NCI-H748 (cell line): Measurements from ENCODE around the gene TEX51.

Experiments
- DNase-seq: peaks from one replicate; lab custom pipeline; 2025; ENCODE audit not compliant: unreplicated experiment; lab: John Stamatoyannopoulos, UW

The TEX51 gene

GRCh38 chr2:126890551-126891450 lies 7.9 kb upstream of the TEX51 start:
- no peak for DNase-seq

DNA sequence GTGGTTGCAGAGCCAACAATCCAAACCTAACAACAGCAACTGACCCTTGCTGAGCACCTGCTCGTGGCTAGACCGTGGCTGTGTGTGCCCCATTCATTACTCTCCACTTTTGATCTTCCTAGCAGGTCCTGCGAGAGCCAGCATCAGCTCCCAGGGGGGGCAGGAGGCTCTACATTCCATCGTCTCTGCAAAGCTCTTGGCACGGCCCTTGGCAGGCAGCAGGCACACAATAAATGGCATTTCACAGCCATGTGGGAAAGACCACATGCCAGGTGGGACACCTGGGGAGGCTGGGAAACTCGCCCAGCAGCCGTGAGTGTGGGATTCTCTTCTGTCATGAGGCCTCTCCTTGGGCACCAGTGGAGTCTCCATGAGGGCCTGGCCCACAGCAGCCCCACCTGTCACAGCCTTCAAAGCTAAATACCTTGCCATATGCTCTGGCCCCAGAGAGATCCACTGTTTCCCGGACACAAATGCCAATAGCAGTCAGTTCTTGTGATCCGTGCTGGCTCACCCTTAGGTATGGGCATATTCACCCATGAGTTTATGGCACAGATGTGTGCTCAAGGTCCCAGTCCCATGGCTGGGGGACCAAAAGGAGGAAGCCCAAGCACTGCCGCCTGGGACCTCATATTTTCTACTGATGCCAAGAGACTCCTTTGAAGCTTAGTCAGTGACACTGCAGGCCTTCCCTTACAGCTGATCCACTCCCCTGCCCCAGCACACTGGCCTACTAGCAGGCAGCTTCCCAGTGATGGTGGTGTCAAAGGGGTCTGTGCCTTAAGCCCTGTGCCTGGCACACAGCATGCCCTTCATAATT lies 6.8 kb upstream of the TEX51 start:
- no peak for DNase-seq

DNA sequence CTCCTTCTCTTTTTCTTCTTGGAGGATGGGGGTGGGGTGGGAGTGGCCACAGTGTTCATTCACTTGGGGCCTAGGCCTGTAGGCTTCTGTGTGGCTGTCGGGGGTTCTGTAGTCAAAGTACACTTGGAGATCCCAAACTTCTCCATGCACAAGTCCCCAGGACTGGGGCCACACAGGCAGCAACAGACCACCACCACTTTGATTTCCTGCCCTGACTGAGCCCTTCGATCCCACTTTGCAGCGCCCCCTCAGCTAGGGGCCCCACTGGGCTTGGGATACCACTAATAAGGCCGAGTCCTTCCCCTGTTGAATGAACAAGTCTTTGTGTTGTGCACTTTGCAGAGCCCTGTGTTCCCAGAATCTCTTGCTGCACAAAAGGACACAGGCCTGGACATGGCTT lies 5.5 kb upstream of the TEX51 start:
- no peak for DNase-seq

GRCh38 chr2:126893606-126894005 lies 5.1 kb upstream of the TEX51 start:
- DNase-seq = no peak

DNA sequence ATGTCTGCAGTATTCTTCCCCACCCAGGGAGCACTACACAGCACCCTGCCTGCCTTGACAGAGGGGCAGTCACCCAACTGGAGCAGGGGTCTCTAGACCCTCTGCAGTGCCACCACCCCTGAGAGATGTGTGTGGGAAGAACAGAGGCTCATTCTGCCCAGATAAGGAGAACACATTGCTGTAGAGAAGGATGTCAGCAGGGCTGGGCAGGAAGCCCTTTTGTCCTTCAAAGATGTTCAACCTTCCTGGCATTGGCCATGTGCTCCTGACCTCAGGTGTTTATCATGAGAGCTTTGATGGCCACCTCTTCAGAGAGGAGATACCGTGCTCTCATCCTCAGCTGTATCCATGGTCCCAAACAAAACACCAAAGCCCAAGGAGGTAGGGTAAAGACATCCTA lies 4.6 kb upstream of the TEX51 start:
- DNase-seq = no peak

DNA sequence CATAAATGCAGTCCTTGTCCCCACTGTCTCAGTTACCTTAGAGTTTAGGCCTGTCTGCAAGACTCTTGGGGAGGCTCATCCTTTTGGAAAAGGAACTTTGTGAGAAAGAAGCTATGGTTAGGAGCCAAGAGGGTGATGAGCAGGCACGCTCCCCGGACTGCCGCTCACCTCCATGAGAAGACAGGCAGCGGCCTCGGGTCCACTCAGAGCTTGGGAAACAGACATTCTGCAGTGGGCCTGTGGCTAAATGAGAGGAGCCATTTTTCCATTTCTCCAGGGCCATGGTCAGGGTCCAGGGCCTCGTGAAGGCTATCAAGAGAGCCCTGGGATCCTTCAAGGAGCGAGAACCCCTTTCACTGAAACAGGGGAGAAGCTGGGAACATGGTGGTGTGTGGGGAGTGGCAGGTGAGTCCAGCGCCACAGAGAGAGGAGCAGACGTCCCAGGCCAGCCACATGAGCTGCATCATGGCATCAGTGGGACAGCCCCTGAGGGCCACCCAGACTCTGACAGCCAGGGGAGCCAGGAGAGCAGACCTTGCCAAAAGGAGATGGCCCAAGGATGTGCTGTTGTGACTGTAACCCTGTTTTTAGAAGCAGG lies 4.0 kb upstream of the TEX51 start:
- no peak for DNase-seq

DNA sequence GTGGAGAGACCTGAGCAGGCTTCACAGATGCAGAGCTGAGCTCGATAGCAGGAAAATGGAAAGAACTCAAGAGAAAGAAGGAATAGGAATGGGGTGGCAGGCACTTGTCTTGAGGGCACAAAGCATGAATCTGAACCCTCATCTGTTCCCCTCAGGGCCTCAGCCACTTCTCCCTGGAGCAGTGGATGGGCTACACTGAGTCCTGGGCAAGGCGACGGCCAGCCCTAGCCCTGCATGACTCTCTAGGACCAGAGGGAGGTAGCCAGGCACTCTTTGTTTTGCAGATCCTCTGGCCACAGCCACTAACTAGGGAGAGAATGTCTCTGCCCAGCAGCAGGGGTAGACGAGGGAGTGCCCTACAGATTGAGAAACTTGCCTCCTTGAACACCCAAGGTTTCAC lies 3.4 kb upstream of the TEX51 start:
- no peak for DNase-seq

DNA sequence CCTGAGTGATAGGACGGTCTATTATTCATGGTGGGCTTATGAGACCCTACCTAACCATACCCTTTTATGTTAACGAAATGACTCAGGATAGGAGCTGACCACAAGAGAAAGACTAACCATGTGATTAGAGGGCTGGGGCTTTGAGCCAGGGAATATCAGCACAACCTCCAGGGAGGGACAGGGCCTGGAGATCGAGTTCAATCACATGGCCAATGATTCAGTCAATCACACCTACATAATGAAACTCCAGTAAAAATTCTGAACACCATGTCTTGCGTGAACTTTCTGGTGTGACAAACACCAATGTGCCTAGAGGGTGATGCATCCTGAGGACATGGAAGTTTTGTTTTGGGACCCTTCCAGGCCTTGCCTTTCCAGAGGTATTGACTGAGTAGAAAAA lies 2.2 kb upstream of the TEX51 start:
- DNase-seq = no peak

- DNase-seq = no peak
Observed at GRCh38 chr2:126899616-126900185, 1.0 kb downstream of the TEX51 start.

- DNase-seq = no peak
Observed at GRCh38 chr2:126900646-126901319, 2.1 kb downstream of the TEX51 start.

DNA sequence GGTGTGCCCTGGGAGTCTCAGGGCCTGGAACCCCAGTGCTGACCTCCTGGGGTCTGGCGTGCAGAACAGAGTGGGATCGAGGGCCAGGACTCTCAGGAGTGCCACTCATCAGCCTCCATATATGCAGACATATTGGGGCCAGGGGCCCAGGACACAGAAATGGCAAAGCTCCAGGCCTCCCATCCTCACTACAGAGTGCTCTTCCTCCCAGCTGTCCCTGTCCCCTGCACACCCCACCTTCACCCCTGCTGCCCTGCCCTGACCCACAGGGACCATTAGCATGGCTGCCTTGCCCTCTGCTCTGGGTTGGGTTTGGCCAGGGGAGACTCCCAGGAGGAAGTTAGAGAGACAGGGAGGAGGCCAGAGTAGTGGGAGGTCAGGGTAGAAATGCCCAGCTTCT lies 2.8 kb downstream of the TEX51 start:
- DNase-seq = no peak

GRCh38 chr2:126902152-126902835 lies 3.6 kb downstream of the TEX51 start:
- peak; percentile 12 for DNase-seq

DNA sequence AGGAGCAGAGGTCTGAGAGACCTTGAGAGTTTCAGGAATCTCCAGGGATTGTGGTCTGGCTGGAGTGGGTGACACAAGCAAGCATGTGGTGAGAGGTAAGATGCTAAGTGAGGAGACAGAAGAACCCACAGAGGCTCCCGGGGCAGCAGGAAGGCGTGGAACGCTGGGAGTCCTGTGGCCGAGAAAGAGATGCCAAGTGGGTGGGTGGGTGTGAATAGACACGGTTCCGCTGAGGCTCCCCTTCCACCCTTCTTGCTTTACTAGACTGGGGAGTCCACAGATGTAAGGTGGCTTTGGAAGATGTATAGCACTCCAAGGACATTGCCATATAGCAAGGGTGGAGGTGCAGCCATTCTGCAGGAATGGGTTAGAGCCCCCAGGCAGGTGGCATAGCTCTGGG lies 4.2 kb downstream of the TEX51 start:
- DNase-seq = no peak

GRCh38 chr2:126905991-126906390 lies 7.3 kb downstream of the TEX51 start:
- no peak for DNase-seq

DNA sequence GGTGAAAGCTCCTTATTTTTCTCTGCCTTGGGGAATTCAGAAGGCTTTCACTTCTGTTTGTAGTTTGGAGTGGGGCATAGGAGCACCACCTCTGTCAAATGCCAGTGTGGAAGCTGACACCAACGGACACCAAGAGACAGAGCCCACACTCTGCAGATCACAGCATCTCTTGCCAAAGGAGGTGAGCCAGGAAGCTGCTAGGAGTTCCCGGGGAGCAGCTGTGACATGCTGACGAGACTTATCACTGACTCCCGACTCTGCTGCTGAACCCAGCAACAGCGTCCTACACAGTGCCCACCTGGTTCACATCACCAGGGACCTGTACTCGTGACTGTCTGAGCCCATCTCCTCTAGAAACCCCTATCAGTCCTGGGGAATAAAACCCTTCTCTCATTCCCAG lies 8.1 kb downstream of the TEX51 start:
- DNase-seq = no peak

GRCh38 chr2:126907671-126908070 lies 9.0 kb downstream of the TEX51 start:
- no peak for DNase-seq

GRCh38 chr2:126908721-126909177 lies 10.1 kb downstream of the TEX51 start:
- no peak for DNase-seq

- no peak for DNase-seq
Observed at GRCh38 chr2:126909366-126909765, 10.7 kb downstream of the TEX51 start.

DNA sequence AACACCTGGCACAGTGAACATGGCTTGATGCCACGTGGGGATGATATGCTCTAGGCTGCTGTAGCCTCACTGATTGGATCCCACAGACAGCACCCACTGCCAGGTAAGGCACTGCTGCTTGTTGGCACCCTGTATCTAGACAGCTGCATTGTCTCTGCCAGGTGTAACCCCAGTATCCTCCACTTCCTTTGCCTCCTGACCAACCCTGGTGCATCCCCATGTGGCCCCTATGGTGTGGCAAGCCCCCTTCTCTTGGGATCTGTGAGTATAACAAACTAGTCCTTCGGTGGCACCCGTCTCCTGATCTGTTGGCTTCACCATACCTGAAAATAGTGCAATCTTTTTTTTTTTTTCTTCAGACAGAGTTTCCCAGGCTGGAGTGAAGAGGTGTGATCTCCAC lies 11.1 kb downstream of the TEX51 start:
- no peak for DNase-seq

DNA sequence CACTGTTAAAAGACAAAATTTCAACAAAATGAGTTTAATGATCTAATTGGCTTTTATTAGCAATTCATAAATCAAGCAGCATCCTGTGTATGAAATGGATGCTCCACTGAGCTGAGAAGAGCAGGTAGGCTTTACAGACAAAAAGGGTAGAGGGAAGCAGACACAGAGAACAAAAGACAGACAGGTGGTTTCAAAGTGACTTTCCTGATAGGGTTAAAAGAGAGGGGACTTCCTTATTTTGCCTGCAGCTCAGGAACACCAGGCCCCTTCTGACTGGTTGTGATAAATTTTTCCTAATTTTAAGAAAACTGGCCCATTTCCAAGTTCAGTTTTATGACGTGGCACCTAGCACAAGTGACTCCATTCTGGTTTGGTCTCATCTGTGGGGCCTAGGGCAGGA lies 11.9 kb downstream of the TEX51 start:
- no peak for DNase-seq
